ENCODE results near the gene CCDC159. TPM values are rescaled to one million over a fixed set of nuclear protein-coding genes. Genes with fewer than 3 reads are reported as not detected.

The CCDC159 gene
- total and polyA plus RNA-seq, 2 of the 13 experiments (the other 11 are each of a cell fraction or from before 2014, with no cell fraction given), result 1.7 to 6.3 TPM

DNA sequence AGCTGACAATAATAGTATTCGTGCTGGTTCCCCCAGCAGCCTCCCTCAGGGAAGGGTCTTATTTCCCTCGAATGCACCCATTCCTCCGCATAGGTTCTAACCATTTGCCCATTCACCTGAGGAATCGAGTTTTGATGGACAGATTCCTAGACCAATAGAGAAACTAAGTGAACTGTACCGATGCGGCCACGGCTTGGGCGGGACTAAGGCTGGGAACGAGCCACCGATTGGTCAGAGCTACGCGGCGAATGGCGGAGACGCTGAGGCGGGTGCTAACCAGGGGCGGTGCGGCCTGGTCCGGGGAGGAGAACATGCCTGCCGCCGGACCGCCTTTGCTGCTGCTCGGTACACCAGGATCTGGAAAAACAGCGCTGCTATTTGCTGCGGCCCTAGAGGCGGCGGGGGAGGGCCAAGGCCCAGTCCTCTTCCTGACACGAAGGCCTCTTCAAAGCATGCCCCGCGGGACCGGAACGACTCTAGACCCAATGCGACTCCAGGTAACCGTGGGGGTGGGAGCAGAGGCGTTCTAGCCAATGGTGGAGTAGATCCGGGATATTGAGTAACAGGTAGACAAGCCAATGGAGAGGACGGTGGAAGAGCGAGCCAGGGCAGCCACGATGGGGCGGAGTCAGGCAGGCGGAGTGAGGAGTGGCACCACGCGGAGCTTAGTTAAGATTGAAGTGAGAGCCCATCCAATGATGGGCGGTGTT lies 28.3 kb downstream of the CCDC159 start, which contains the start of gene SWSAP1 (continued):
- TF ChIP-seq DNMT1 (CRISPR knock-in tag; IDR thresholded peaks at IDR 0.05) (no peak), U2AF2 (IDR thresholded peaks at IDR 0.05; ENCODE audit: low read depth, low read length) (no peak), POLR2A (IDR thresholded peaks at IDR 0.05; ENCODE audit: insufficient read depth in 1 of 2, low read depth in 2 of 2, low read length in 2 of 2) (peak; percentile 66 to 87; a peak in 3 of 4 replicates), ZNF746 (CRISPR knock-in tag; IDR thresholded peaks at IDR 0.05) (no peak), ZFAT (CRISPR knock-in tag; conservative IDR thresholded peaks at IDR 0.05) (no peak), ZNF780A (CRISPR knock-in tag; IDR thresholded peaks at IDR 0.05) (no peak), NFKBIZ (CRISPR knock-in tag; IDR thresholded peaks at IDR 0.05) (peak; percentile 15; the same call in 1 of the 2 replicates)
- TF ChIP-seq, protein P1, sequence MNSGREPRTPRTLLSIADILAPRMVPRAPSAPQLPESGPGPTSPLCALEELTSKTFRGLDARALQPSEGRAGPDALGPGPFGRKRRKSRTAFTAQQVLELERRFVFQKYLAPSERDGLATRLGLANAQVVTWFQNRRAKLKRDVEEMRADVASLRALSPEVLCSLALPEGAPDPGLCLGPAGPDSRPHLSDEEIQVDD (CRISPR knock-in tag; IDR thresholded peaks at IDR 0.05; ENCODE audit: borderline replicate concordance), result peak; percentile 84; the same call in 1 of the 2 replicates
- TF ChIP-seq, protein P2, sequence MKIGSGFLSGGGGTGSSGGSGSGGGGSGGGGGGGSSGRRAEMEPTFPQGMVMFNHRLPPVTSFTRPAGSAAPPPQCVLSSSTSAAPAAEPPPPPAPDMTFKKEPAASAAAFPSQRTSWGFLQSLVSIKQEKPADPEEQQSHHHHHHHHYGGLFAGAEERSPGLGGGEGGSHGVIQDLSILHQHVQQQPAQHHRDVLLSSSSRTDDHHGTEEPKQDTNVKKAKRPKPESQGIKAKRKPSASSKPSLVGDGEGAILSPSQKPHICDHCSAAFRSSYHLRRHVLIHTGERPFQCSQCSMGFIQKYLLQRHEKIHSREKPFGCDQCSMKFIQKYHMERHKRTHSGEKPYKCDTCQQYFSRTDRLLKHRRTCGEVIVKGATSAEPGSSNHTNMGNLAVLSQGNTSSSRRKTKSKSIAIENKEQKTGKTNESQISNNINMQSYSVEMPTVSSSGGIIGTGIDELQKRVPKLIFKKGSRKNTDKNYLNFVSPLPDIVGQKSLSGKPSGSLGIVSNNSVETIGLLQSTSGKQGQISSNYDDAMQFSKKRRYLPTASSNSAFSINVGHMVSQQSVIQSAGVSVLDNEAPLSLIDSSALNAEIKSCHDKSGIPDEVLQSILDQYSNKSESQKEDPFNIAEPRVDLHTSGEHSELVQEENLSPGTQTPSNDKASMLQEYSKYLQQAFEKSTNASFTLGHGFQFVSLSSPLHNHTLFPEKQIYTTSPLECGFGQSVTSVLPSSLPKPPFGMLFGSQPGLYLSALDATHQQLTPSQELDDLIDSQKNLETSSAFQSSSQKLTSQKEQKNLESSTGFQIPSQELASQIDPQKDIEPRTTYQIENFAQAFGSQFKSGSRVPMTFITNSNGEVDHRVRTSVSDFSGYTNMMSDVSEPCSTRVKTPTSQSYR (CRISPR knock-in tag; IDR thresholded peaks at IDR 0.05; ENCODE audit: borderline replicate concordance), result 0 out of 2 replicates have a peak, but pooled peaks have one; percentile 22
- TF ChIP-seq, protein P3, sequence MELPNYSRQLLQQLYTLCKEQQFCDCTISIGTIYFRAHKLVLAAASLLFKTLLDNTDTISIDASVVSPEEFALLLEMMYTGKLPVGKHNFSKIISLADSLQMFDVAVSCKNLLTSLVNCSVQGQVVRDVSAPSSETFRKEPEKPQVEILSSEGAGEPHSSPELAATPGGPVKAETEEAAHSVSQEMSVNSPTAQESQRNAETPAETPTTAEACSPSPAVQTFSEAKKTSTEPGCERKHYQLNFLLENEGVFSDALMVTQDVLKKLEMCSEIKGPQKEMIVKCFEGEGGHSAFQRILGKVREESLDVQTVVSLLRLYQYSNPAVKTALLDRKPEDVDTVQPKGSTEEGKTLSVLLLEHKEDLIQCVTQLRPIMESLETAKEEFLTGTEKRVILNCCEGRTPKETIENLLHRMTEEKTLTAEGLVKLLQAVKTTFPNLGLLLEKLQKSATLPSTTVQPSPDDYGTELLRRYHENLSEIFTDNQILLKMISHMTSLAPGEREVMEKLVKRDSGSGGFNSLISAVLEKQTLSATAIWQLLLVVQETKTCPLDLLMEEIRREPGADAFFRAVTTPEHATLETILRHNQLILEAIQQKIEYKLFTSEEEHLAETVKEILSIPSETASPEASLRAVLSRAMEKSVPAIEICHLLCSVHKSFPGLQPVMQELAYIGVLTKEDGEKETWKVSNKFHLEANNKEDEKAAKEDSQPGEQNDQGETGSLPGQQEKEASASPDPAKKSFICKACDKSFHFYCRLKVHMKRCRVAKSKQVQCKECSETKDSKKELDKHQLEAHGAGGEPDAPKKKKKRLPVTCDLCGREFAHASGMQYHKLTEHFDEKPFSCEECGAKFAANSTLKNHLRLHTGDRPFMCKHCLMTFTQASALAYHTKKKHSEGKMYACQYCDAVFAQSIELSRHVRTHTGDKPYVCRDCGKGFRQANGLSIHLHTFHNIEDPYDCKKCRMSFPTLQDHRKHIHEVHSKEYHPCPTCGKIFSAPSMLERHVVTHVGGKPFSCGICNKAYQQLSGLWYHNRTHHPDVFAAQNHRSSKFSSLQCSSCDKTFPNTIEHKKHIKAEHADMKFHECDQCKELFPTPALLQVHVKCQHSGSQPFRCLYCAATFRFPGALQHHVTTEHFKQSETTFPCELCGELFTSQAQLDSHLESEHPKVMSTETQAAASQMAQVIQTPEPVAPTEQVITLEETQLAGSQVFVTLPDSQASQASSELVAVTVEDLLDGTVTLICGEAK (IDR thresholded peaks at IDR 0.05), result no peak
- TF ChIP-seq, protein P3 (CRISPR knock-in tag; IDR thresholded peaks at IDR 0.05), result peak; percentile 61; the same call in 1 of the 2 replicates
- TF ChIP-seq, protein P4, sequence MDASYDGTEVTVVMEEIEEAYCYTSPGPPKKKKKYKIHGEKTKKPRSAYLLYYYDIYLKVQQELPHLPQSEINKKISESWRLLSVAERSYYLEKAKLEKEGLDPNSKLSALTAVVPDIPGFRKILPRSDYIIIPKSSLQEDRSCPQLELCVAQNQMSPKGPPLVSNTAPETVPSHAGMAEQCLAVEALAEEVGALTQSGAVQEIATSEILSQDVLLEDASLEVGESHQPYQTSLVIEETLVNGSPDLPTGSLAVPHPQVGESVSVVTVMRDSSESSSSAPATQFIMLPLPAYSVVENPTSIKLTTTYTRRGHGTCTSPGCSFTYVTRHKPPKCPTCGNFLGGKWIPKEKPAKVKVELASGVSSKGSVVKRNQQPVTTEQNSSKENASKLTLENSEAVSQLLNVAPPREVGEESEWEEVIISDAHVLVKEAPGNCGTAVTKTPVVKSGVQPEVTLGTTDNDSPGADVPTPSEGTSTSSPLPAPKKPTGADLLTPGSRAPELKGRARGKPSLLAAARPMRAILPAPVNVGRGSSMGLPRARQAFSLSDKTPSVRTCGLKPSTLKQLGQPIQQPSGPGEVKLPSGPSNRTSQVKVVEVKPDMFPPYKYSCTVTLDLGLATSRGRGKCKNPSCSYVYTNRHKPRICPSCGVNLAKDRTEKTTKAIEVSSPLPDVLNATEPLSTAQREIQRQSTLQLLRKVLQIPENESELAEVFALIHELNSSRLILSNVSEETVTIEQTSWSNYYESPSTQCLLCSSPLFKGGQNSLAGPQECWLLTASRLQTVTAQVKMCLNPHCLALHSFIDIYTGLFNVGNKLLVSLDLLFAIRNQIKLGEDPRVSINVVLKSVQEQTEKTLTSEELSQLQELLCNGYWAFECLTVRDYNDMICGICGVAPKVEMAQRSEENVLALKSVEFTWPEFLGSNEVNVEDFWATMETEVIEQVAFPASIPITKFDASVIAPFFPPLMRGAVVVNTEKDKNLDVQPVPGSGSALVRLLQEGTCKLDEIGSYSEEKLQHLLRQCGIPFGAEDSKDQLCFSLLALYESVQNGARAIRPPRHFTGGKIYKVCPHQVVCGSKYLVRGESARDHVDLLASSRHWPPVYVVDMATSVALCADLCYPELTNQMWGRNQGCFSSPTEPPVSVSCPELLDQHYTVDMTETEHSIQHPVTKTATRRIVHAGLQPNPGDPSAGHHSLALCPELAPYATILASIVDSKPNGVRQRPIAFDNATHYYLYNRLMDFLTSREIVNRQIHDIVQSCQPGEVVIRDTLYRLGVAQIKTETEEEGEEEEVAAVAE (CRISPR knock-in tag; IDR thresholded peaks at IDR 0.05; ENCODE audit: borderline replicate concordance), result no peak; the same call in 1 of the 2 replicates
